GM10248 (cell line): Measurements from ENCODE around the gene PPP4R4.
"Not testable (repeated sequence)": the region's sequence is repeated elsewhere in the genome, so short reads cannot be mapped to it uniquely, and the experiment has no call there.

ENCODE experiments used
- CTCF ChIA-PET: fragments of 300-600 bp; sonication (Branson Sonifier 250); formaldehyde crosslinking; extraction: SDS; loops from one replicate; lab custom pipeline; 2021; ENCODE audit warnings: antibody characterized with exemption; lab: Yijun Ruan, JAX
- POLR2A ChIA-PET: fragments of 350-650 bp; sonication (Branson Sonifier 250); formaldehyde crosslinking; extraction: SDS; loops from one replicate; lab custom pipeline; 2020; ENCODE audit warnings: antibody characterized with exemption; lab: Yijun Ruan, JAX
- DNase-seq: peaks from one replicate; pipeline ENCODE4 v3.0.0; 2012; ENCODE audit errors: extremely low spot score
- CTCF ChIP-seq: IDR thresholded peaks from 2 replicates; pipeline ENCODE4 v1.5.1; 2012; ENCODE audit warnings: mild to moderate bottlenecking, low read depth; ENCODE audit errors: extremely low read depth, missing control alignments, control extremely low read depth

The PPP4R4 gene

GRCh38 chr14:94213021-94213420 is 38.9 kb downstream of the PPP4R4 start:
- CTCF ChIA-PET = no interaction called here
- TF ChIP-seq CTCF = no peak
- no peak for DNase-seq
- POLR2A ChIA-PET = no interaction called here

DNA sequence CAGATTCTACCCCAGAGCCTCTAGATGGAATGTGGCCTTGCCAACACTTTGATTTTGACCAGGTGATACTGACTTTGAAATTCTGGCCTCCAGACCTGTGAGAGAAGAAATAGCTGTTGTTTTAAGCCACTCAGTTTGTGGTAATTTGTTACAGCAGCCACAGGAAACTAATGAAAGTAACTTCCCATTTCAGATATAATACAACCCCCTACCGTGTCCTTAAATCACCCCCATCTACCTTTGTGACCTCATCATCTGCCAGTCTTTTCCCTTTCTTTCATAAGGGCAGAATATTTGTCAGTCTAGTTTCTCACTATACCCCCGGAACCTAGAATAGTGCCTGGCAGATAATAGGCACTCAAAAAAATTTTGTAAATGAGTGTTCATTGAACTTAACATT is 39.6 kb downstream of the PPP4R4 start:
- no peak for TF ChIP-seq CTCF
- DNase-seq = no peak
- ChIA-PET CTCF (interaction anchor here (1.2 kb wide), 1 partner anchor 13 kb away, joined by 3 read pairs; no protein-coding TSS in a partner anchor), POLR2A (no interaction called here)

GRCh38 chr14:94217116-94217515 is 43.0 kb downstream of the PPP4R4 start:
- ChIA-PET CTCF (no interaction called here), POLR2A (no interaction called here)
- DNase-seq = no peak
- TF ChIP-seq CTCF = no peak

- CTCF ChIA-PET, POLR2A ChIA-PET: not testable (repeated sequence)
Measured at GRCh38 chr14:94218198-94218886, 44.2 kb downstream of the PPP4R4 start.

GRCh38 chr14:94224040-94224439 is 49.9 kb downstream of the PPP4R4 start:
- CTCF ChIA-PET = no interaction called here
- no peak for DNase-seq
- no peak for TF ChIP-seq CTCF

More at GRCh38 chr14:94218198-94218886, 44.2 kb downstream of the PPP4R4 start:
- not testable (repeated sequence) for DNase-seq

GRCh38 chr14:94225460-94226378 is 51.6 kb downstream of the PPP4R4 start:
- TF ChIP-seq CTCF = no peak
- ChIA-PET POLR2A (no interaction called here), CTCF (no interaction called here)
- DNase-seq = no peak

More at GRCh38 chr14:94224040-94224439, 49.9 kb downstream of the PPP4R4 start:
- POLR2A ChIA-PET = no interaction called here

DNA sequence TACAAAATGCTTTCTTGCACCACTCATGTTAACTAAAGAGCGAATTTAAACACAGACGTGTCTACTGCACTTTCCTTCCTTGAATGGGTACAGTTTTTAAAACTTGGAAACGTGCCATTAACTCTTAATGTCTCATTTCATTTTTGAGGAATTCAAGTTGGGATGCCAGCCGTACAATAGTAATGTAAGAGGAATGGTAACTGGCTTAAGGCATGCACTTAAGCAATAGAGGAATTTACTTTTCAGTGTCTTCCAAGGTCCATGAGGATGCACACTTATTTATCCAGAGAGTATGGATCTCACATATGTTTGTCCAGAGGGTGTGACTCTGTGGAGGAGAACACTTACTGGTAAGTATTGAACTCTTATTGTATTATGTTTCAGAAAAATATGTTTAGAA is 52.9 kb downstream of the PPP4R4 start:
- DNase-seq = no peak
- ChIA-PET POLR2A (no interaction called here), CTCF (no interaction called here)
- TF ChIP-seq CTCF = no peak
